ENCODE results near the gene B4GALNT3. TPM values are rescaled to one million over a fixed set of nuclear protein-coding genes. Genes with fewer than 3 reads are reported as not detected.
A peak's percentile ranks its signal among the peaks of the same experiment; 100 is the strongest.

The B4GALNT3 gene
- total and polyA plus RNA-seq, 2 of the 13 experiments (the other 11 are each of a cell fraction or from before 2014, with no cell fraction given): 3.2 to 4.4 TPM

DNA sequence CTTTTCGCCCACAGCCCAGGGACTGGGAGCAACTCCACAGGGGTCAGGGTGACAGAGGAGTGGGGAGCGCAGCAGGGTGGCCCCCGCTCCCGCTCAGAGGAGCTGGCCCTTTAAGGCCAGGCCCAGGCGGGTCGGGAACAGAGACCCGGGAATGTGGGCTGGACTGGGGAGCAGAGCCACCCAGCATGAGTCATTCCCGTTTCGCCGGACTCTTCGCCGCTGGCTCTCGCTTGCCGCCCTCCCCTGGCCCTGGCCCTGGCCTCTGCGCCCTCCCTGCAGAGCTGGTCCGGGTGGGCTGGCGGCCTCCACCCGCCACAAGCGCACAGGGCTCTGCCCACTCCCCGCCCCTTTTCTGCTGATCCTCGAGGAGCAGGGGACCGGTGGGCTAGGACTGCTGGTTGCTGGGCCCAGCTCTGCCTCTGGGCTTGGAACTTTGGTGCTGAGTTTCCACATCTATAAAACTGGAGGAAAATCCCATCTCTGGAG, 110.7 kb downstream of the B4GALNT3 start (continued):
- TF ChIP-seq CREM (IDR thresholded peaks at IDR 0.05): no peak
- TF ChIP-seq CREM (CRISPR knock-in tag; IDR thresholded peaks at IDR 0.05): no peak
- peak; percentile 75 for TF ChIP-seq MED1 (CRISPR knock-in tag; IDR thresholded peaks at IDR 0.05)
- 0 out of 2 replicates have a peak, but pooled peaks have one; percentile 26 for TF ChIP-seq NR3C1 (CRISPR knock-in tag; IDR thresholded peaks at IDR 0.05)
- peak; percentile 68; the same call in 1 of the 2 replicates for TF ChIP-seq MTA1 (CRISPR knock-in tag; IDR thresholded peaks at IDR 0.05; ENCODE audit: borderline replicate concordance)
- TF ChIP-seq, protein P1, sequence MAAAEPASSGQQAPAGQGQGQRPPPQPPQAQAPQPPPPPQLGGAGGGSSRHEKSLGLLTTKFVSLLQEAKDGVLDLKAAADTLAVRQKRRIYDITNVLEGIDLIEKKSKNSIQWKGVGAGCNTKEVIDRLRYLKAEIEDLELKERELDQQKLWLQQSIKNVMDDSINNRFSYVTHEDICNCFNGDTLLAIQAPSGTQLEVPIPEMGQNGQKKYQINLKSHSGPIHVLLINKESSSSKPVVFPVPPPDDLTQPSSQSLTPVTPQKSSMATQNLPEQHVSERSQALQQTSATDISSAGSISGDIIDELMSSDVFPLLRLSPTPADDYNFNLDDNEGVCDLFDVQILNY (CRISPR knock-in tag; conservative IDR thresholded peaks at IDR 0.05): no peak
- no peak; the same call in 1 of the 2 replicates for TF ChIP-seq ZNF460 (CRISPR knock-in tag; IDR thresholded peaks at IDR 0.05; ENCODE audit: borderline replicate concordance)
- 0 out of 2 replicates have a peak, but pooled peaks have one; percentile 5 for TF ChIP-seq NFKB2 (CRISPR knock-in tag; IDR thresholded peaks at IDR 0.05; ENCODE audit: borderline replicate concordance)
- TF ChIP-seq ZBTB8A (CRISPR knock-in tag; IDR thresholded peaks at IDR 0.05; ENCODE audit: borderline replicate concordance, low read depth): 0 out of 2 replicates have a peak, but pooled peaks have one; percentile 27
- TF ChIP-seq ZNF607 (CRISPR knock-in tag; IDR thresholded peaks at IDR 0.05; ENCODE audit: borderline replicate concordance): 0 out of 2 replicates have a peak, but pooled peaks have one; percentile 21
- TF ChIP-seq, protein P2, sequence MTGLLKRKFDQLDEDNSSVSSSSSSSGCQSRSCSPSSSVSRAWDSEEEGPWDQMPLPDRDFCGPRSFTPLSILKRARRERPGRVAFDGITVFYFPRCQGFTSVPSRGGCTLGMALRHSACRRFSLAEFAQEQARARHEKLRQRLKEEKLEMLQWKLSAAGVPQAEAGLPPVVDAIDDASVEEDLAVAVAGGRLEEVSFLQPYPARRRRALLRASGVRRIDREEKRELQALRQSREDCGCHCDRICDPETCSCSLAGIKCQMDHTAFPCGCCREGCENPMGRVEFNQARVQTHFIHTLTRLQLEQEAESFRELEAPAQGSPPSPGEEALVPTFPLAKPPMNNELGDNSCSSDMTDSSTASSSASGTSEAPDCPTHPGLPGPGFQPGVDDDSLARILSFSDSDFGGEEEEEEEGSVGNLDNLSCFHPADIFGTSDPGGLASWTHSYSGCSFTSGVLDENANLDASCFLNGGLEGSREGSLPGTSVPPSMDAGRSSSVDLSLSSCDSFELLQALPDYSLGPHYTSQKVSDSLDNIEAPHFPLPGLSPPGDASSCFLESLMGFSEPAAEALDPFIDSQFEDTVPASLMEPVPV (CRISPR knock-in tag; IDR thresholded peaks at IDR 0.05): no peak
- 0 out of 2 replicates have a peak, but pooled peaks have one; percentile 90 for TF ChIP-seq ZNF33A (CRISPR knock-in tag; IDR thresholded peaks at IDR 0.05; ENCODE audit: borderline replicate concordance)
- no peak for TF ChIP-seq CENPT (CRISPR knock-in tag; IDR thresholded peaks at IDR 0.05; ENCODE audit: low read depth)
- TF ChIP-seq, protein P3, sequence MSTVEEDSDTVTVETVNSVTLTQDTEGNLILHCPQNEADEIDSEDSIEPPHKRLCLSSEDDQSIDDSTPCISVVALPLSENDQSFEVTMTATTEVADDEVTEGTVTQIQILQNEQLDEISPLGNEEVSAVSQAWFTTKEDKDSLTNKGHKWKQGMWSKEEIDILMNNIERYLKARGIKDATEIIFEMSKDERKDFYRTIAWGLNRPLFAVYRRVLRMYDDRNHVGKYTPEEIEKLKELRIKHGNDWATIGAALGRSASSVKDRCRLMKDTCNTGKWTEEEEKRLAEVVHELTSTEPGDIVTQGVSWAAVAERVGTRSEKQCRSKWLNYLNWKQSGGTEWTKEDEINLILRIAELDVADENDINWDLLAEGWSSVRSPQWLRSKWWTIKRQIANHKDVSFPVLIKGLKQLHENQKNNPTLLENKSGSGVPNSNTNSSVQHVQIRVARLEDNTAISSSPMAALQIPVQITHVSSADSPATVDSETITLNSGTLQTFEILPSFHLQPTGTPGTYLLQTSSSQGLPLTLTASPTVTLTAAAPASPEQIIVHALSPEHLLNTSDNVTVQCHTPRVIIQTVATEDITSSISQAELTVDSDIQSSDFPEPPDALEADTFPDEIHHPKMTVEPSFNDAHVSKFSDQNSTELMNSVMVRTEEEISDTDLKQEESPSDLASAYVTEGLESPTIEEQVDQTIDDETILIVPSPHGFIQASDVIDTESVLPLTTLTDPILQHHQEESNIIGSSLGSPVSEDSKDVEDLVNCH (CRISPR knock-in tag; IDR thresholded peaks at IDR 0.05): peak; percentile 54; the same call in 1 of the 2 replicates
- TF ChIP-seq, protein P4, sequence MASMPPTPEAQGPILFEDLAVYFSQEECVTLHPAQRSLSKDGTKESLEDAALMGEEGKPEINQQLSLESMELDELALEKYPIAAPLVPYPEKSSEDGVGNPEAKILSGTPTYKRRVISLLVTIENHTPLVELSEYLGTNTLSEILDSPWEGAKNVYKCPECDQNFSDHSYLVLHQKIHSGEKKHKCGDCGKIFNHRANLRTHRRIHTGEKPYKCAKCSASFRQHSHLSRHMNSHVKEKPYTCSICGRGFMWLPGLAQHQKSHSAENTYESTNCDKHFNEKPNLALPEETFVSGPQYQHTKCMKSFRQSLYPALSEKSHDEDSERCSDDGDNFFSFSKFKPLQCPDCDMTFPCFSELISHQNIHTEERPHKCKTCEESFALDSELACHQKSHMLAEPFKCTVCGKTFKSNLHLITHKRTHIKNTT (CRISPR knock-in tag; IDR thresholded peaks at IDR 0.05): no peak
- TF ChIP-seq IKZF4 (CRISPR knock-in tag; IDR thresholded peaks at IDR 0.05; ENCODE audit: borderline replicate concordance, low read depth, not compliant biosample characterization): no peak
- TF ChIP-seq ZNF616 (CRISPR knock-in tag; IDR thresholded peaks at IDR 0.05; ENCODE audit: low read depth): peak; percentile 43; the same call in 1 of the 2 replicates
- TF ChIP-seq ZNF235 (CRISPR knock-in tag; IDR thresholded peaks at IDR 0.05; ENCODE audit: borderline replicate concordance): no peak
- no peak; the same call in 1 of the 2 replicates for TF ChIP-seq JUNB (CRISPR knock-in tag; IDR thresholded peaks at IDR 0.05; ENCODE audit: borderline replicate concordance)
